Right renal pelvis (tissue), 4 donors: Measurements from ENCODE around the gene SRSF8. TPM values are rescaled to one million over a fixed set of nuclear protein-coding genes. Genes with fewer than 3 reads are reported as not detected.

Source experiments
- polyA plus RNA-seq, 4 donors: library from polyadenylated mRNA; unstranded; fragments of 120-200 nt; gene quantifications; one replicate each; pipeline ENCODE4 v1.2.1, GENCODE V29; 2013; ENCODE audit not compliant: insufficient read length in 4 of 4

The SRSF8 gene
- polyA plus RNA-seq, 4 donors: 68.6 to 83.0 (median 77.9) TPM

Other genes starting within 250 kb of the SRSF8 start
- gene CWC15, start 93.4 kb upstream of the SRSF8 start, polyA plus RNA-seq: 100 to 1,000 TPM; 116 to 129 (median 122) TPM
- 1 to 10 TPM; 2.3 to 2.7 (median 2.5) TPM for gene KDM4D, start 93.2 kb upstream of the SRSF8 start, polyA plus RNA-seq
- gene KDM4E, start 41.7 kb upstream of the SRSF8 start, polyA plus RNA-seq: under 1 TPM; 0.12 to 0.24 (median 0.20) TPM
- not detected for gene KDM4F, start 17.5 kb upstream of the SRSF8 start, polyA plus RNA-seq
- 10 to 100 TPM; 18.8 to 23.2 (median 21.6) TPM for gene ENDOD1, start 22.9 kb downstream of the SRSF8 start, polyA plus RNA-seq
- gene SESN3, start 164.3 kb downstream of the SRSF8 start, polyA plus RNA-seq: 10 to 100 TPM; 65.3 to 89.7 (median 83.0) TPM